GM12891 (cell line): ENCODE data around the gene CATSPERZ.
"Not testable (repeated sequence)": the region's sequence is repeated elsewhere in the genome, so short reads cannot be mapped to it uniquely, and the experiment has no call there.

Experiments used
- DNase-seq: peaks from one replicate; pipeline ENCODE4 v3.0.0; 2011; ENCODE audit warnings: low spot score; ENCODE audit not compliant: insufficient read length
- FAIRE-seq: peaks from 2 replicates; lab custom pipeline; 2011; peaks lifted over from hg19 to GRCh38; lab: Jason Lieb, UNC
- PAX5 ChIP-seq: IDR thresholded peaks from 2 replicates; pipeline ENCODE4 v1.6.1; 2011; ENCODE audit warnings: low read length, moderate library complexity, mild to moderate bottlenecking; ENCODE audit not compliant: insufficient read depth, severe bottlenecking
- POLR2A ChIP-seq: IDR thresholded peaks from 2 replicates; pipeline ENCODE4 v1.6.1; 2011; ENCODE audit warnings: low read depth, low read length, control low read depth
- POLR2AphosphoS5 ChIP-seq: IDR thresholded peaks from 2 replicates; pipeline ENCODE4 v1.6.1; 2011; ENCODE audit warnings: low read depth, low read length, control low read depth
- POU2F2 ChIP-seq: IDR thresholded peaks from 2 replicates; pipeline ENCODE4 v1.6.1; 2011; ENCODE audit warnings: low read depth, mild to moderate bottlenecking, control low read depth, low read length, moderate library complexity
- SPI1 ChIP-seq: IDR thresholded peaks from 2 replicates; pipeline ENCODE4 v1.6.1; 2011; ENCODE audit warnings: low read depth, low read length, control low read depth
- TAF1 ChIP-seq: IDR thresholded peaks from 2 replicates; pipeline ENCODE4 v1.6.1; 2011; ENCODE audit warnings: low read depth, low read length, control low read depth

CATSPERZ gene

DNA sequence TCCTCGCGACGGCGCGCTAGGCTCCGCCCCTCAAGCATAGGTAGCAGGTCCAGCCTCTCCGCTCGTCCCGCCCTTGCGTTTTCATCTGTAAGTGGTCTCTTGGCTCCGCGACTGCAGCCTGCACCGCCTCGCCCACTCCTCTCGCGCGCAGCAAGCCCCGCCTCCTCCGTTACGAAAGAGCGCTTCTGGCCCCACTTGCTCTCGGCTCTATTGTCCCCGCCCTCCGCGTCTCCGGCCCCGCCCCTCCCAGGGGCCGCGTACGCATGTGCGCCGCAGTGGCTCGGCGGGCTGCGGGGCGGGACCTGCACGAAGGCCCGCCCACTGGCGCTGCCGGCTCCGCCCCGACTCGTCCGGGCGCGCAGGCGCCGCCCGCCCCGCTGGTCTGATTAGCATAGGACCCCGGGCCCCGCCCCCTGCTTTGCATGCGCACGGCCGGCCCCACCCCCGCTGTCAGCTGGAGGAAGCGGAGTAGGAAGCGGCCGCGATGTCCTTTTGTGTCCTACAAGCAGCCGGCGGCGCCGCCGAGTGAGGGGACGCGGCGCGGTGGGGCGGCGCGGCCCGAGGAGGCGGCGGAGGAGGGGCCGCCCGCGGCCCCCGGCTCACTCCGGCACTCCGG lies 5.0 kb downstream of the CATSPERZ start, which contains the start of gene ESRRA:
Gene ESRRA (plus strand): TSS at position 450 of the 616 bp plus-strand sequence. CDS start 1,656 bp downstream, outside the sequence.
- DNase-seq (peak; percentile 94), FAIRE-seq (peak; percentile 97)
- TF ChIP-seq POLR2AphosphoS5 (0 out of 2 replicates have a peak, but pooled peaks have one; percentile 46), POU2F2 (peak; percentile 28; the same call in 1 of the 2 replicates), SPI1 (no peak), POLR2A (no peak), TAF1 (peak; percentile 32; the same call in 1 of the 2 replicates)

DNA sequence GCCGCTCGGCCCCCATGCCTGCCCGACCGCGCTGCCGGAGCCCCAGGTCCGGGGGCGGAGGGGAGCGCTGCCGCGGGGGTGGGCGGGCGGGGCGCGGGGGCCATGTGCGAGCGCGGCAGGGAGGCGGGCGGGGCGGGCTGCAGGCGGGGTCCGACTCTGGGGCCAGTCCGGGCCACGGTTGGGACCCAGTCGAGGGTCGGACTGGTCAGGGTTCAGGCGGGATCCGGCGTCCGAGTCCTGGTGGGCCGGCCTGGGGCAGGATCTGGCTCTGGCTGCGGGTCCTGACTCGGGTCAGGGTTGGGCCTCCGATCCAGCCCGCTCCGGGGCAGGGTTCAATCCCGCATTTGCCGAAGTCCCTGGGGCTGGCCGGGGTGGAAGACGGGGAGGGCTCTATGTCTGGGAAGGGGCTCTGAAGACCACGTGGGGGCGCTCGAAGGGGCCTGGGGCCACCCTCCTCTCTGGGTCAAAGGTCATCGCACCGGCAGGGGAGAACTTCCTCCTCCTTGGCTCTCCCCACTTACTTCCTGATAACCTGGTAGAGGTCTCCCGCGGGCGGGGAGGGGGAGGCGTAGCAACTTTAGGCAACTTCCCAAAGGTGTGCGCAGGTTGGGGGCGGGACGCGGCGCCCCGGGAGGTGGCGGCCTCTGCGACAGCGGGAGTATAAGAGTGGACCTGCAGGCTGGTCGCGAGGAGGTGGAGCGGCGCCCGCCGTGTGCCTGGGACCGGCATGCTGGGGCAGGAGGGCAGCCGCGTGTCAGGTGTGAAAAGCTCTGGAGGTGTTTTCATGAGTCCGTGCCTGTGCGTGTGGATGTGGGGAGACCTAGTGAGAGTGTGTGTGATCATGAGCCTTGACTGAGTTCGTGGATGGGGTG lies 5.8 kb downstream of the CATSPERZ start:
- FAIRE-seq (peak; percentile 72), DNase-seq (no peak)
- TF ChIP-seq POLR2AphosphoS5 (peak; percentile 43; the same call in 1 of the 2 replicates), POU2F2 (no peak), PAX5 (no peak), SPI1 (no peak), TAF1 (no peak), POLR2A (0 out of 2 replicates have a peak, but pooled peaks have one; percentile 2)

DNA sequence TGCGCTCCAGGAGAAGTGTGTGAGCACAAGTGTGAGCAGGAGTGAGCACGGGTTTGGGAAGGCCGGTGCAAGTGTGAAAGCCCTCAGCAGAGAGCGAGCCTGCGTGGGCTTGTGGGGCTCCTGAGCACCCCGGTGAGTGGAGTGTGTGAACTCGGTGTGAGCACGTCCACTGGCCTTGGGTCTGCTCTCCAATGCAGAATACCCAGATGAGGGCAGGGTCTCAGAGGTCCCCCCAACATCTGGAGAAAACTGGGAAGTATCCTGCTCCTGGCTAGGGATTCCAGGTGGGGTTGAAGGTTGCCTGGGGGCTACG lies 6.4 kb downstream of the CATSPERZ start:
- FAIRE-seq (no peak), DNase-seq (no peak)
- TF ChIP-seq POU2F2: peak; percentile 15; the same call in 1 of the 2 replicates
- no peak for TF ChIP-seq POLR2A

DNA sequence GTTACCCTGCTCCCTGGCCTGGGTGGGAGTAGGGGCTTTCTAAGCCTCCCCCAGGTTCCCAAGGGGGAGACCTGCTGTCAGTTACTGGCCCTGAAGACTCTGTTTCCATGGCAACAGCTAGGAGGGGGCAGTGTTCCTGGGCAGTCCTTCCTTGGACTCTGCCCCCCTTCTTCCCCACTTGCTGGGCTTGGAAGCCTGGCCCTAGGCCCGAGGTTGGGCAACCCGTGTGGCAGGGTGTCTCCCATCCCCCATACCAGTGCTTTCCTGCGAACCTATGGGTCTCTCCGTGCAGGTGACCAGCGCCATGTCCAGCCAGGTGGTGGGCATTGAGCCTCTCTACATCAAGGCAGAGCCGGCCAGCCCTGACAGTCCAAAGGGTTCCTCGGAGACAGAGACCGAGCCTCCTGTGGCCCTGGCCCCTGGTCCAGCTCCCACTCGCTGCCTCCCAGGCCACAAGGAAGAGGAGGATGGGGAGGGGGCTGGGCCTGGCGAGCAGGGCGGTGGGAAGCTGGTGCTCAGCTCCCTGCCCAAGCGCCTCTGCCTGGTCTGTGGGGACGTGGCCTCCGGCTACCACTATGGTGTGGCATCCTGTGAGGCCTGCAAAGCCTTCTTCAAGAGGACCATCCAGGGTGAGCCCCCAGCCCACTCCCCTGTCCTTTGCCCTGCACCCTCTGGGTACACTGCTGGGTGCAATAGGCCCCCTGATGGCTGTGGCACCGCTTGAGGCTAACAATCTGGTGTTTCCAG lies 6.9 kb downstream of the CATSPERZ start:
- FAIRE-seq (no peak), DNase-seq (no peak)
- no peak for TF ChIP-seq POLR2AphosphoS5
- TF ChIP-seq POU2F2: no peak
- no peak for TF ChIP-seq PAX5
- no peak for TF ChIP-seq SPI1
- TF ChIP-seq TAF1: no peak

DNA sequence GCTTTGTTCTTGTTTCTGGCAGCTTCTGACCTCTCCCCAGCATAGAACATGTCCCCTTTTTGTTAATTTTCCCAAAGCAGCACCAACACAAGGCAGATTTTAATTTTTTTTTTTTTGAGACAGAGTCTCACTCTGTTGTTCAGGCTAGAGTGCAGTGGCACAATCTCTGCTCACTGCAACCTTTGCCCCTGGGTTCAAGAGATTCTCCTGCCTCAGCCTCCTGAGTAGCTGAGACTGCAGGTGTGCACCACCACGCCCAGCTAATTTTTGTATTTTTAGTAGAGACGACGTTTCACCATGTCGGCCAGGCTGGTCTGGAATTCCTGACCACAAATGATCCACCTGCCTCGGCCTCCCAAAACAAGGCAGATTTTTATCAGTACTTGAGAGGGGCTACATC lies 7.6 kb downstream of the CATSPERZ start:
- not testable (repeated sequence) for DNase-seq, FAIRE-seq

DNA sequence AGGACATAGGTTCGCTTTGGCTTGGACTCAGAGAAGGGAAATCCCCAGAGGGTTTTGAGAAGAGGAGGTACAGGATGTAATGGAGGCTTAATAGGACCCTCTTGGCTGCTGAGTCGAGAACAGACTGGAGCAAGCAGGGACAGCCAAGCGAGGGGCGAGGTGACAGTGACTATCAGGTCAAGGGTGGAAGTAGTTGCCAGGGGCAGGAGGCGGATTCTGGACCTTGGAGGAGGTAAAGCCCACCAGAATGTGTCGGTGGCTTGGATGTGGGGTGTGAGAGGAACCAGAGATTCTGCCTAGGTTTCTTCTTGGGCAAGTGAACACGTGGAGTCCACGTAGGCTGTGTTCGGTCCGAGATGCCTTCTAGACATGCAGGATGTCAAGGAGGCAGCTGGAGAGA lies 12.8 kb downstream of the CATSPERZ start:
- FAIRE-seq (no peak), DNase-seq (no peak)
- TF ChIP-seq TAF1: no peak
- no peak for TF ChIP-seq SPI1
- no peak for TF ChIP-seq POLR2AphosphoS5
- TF ChIP-seq POLR2A: no peak
- TF ChIP-seq POU2F2: no peak
- no peak for TF ChIP-seq PAX5

DNA sequence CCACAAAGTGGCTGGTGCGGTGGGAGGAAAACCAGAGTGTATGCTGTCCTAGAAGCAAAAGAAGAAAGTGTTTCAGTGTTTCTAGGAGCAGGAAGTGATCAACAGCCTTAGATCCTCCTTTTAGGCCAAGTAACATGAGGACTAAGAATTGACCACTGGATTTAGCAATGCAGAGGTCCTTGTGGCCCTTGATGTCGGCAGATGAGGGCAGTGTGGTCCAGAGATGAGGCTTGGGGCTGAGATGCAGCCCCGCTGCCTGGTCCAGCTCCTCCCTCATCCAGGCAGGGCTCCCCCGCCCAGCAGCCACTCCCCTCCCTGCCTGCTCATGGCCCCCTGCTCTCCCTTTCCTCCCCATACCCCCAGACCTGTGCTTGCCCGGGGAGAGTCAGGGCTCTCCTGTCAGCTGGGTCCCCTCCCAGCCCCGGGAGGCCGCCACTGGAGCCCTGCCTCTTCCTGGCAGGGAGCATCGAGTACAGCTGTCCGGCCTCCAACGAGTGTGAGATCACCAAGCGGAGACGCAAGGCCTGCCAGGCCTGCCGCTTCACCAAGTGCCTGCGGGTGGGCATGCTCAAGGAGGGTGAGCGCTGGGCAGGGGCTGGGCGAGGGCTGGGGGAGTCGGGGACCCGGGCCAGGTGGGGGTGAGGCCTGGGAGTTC lies 13.5 kb downstream of the CATSPERZ start:
- no peak for FAIRE-seq
- TF ChIP-seq POLR2AphosphoS5 (no peak), POU2F2 (no peak), TAF1 (no peak), POLR2A (no peak), PAX5 (no peak), SPI1 (no peak)
- no peak for DNase-seq

DNA sequence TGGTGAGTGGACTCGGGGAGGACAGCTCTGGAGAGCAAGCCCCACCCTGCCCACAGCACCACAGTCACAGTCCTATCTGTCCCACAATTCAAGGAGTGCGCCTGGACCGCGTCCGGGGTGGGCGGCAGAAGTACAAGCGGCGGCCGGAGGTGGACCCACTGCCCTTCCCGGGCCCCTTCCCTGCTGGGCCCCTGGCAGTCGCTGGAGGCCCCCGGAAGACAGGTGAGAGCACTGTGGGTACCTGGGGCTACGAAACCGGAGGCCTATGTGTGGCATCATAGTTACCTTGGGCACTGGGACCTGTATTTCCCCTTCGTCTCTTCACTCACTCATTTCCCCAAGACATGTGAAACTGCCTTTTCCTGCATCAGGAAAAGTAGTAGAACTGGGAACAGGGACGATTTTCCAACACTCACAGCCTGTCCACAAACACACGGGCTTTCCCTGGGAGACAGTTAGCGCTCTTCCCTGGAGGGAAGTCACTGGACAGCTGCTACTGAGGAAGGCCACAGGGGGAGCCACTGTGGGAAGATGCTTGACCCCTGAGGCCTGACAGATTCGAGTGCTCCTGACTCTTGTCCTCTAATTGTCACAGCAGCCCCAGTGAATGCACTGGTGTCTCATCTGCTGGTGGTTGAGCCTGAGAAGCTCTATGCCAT lies 14.1 kb downstream of the CATSPERZ start:
- no peak for FAIRE-seq
- DNase-seq: no peak
- TF ChIP-seq TAF1: no peak
- no peak for TF ChIP-seq SPI1
- TF ChIP-seq POLR2AphosphoS5: no peak
- TF ChIP-seq POLR2A: no peak
- no peak for TF ChIP-seq POU2F2
- TF ChIP-seq PAX5: no peak

DNA sequence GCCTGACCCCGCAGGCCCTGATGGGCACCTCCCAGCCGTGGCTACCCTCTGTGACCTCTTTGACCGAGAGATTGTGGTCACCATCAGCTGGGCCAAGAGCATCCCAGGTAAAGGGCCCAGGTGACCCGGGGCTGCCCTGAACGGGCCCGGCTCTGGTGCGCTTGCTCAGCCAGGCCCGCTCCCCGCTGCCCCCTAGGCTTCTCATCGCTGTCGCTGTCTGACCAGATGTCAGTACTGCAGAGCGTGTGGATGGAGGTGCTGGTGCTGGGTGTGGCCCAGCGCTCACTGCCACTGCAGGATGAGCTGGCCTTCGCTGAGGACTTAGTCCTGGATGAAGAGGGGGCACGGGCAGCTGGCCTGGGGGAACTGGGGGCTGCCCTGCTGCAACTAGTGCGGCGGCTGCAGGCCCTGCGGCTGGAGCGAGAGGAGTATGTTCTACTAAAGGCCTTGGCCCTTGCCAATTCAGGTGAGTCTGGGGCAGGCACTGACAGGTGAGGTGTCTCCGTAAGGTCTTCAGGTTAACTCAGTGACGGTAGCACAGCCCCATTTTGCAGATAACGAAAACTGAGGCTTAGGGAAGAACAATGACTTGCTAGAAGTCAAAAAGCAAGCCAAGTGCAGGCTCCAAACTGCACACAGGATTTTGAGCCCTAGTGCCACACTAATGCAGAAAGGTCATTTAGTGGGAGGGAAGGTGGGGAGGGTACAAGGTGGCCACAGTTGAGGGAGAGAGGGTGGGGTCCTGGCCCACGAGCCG lies 14.8 kb downstream of the CATSPERZ start:
- TF ChIP-seq PAX5 (no peak), POU2F2 (no peak), POLR2AphosphoS5 (no peak), POLR2A (no peak), SPI1 (no peak), TAF1 (no peak)
- no peak for FAIRE-seq
- no peak for DNase-seq

DNA sequence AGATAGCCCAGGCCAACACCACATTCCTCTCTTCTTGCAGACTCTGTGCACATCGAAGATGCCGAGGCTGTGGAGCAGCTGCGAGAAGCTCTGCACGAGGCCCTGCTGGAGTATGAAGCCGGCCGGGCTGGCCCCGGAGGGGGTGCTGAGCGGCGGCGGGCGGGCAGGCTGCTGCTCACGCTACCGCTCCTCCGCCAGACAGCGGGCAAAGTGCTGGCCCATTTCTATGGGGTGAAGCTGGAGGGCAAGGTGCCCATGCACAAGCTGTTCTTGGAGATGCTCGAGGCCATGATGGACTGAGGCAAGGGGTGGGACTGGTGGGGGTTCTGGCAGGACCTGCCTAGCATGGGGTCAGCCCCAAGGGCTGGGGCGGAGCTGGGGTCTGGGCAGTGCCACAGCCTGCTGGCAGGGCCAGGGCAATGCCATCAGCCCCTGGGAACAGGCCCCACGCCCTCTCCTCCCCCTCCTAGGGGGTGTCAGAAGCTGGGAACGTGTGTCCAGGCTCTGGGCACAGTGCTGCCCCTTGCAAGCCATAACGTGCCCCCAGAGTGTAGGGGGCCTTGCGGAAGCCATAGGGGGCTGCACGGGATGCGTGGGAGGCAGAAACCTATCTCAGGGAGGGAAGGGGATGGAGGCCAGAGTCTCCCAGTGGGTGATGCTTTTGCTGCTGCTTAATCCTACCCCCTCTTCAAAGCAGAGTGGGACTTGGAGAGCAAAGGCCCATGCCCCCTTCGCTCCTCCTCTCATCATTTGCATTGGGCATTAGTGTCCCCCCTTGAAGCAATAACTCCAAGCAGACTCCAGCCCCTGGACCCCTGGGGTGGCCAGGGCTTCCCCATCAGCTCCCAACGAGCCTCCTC lies 15.7 kb downstream of the CATSPERZ start:
- FAIRE-seq, DNase-seq: not testable (repeated sequence)
